ENCODE results near the gene TEX2. TPM values are rescaled to one million over a fixed set of nuclear protein-coding genes. Genes with fewer than 3 reads are reported as not detected.

Gene TEX2
- total RNA-seq, 2 experiments from 2014 or later = 14.8 to 17.6 TPM

DNA sequence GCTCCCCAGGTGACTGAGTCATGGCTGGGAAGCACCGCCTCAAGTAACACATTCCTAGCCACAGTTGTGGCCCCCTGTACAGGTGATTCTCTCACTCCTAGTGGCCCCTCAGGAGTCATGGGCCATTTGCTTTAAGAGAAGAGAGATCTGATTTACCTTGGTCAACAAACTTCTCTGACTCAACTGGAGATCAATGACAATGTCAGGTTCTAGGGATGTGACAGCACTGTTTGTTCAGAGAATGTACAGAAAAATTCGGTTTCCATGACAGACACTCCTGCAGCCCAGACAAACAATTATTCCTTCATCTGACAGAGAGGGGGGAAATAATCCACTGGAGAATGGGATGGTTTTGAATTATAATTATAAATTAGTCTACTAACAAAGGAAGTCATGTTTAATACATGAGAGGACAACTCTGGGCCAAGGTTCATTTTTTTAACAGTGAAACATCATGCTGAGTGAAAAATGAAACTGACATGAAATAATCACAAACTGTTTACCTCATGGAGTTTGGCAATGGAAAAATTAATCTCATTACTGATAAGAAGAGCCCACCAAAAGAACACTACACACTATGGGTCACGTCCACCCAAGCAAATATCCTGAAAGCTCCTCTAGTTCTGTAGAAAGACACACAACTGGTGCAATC, 142.8 kb downstream of the TEX2 start:
- peaks cover 60% of the 10 kb centered on the region for H3K4me1 Mint-ChIP-seq
- peak; percentile 40 for ATAC-seq
- no peaks in the 10 kb centered on the region for H3K9me3 Mint-ChIP-seq (ENCODE audit: low read depth)
- H3K27ac Mint-ChIP-seq = peak overlapping the region; percentile 82
- no peaks in the 10 kb centered on the region for H3K27me3 Mint-ChIP-seq
- H3K36me3 Mint-ChIP-seq = peaks cover 28% of the 10 kb centered on the region
- DNase-seq = no peak
- no peak overlapping the region for H3K4me3 Mint-ChIP-seq
- CTCF ChIA-PET = interaction anchor here (1.5 to 1.7 kb wide), 3 partner anchors 12 to 94 kb away, joined by 3 to 8 read pairs (median 3); no protein-coding TSS in a partner anchor

- ATAC-seq (no peak), DNase-seq (no peak)
- Mint-ChIP-seq H3K27ac (no peak overlapping the region), H3K36me3 (peaks cover 18% of the 10 kb centered on the region), H3K4me3 (no peak overlapping the region), H3K4me1 (peaks cover 54% of the 10 kb centered on the region), H3K27me3 (no peaks in the 10 kb centered on the region), H3K9me3 (ENCODE audit: low read depth) (no peaks in the 10 kb centered on the region)
- CTCF ChIA-PET = interaction anchor here (1.0 to 2.1 kb wide), 3 partner anchors 15 to 92 kb away, joined by 3 to 13 read pairs (median 4); no protein-coding TSS in a partner anchor
These were observed 144.8 kb downstream of the TEX2 start for GRCh38 chr17:64117981-64118979.

- CTCF ChIA-PET = interaction anchor here (0.8 to 4.0 kb wide), 5 partner anchors 9 to 182 kb away, joined by 3 to 20 read pairs (median 4); partner anchors contain the start of gene ERN1
- Mint-ChIP-seq H3K27me3 (no peaks in the 10 kb centered on the region), H3K4me3 (no peak overlapping the region), H3K4me1 (peaks cover 35% of the 10 kb centered on the region), H3K27ac (no peak overlapping the region), H3K36me3 (peaks cover 9% of the 10 kb centered on the region), H3K9me3 (ENCODE audit: low read depth) (no peaks in the 10 kb centered on the region)
- DNase-seq (no peak), ATAC-seq (no peak)
These were observed 147.1 kb downstream of the TEX2 start for GRCh38 chr17:64115822-64116534.

DNA sequence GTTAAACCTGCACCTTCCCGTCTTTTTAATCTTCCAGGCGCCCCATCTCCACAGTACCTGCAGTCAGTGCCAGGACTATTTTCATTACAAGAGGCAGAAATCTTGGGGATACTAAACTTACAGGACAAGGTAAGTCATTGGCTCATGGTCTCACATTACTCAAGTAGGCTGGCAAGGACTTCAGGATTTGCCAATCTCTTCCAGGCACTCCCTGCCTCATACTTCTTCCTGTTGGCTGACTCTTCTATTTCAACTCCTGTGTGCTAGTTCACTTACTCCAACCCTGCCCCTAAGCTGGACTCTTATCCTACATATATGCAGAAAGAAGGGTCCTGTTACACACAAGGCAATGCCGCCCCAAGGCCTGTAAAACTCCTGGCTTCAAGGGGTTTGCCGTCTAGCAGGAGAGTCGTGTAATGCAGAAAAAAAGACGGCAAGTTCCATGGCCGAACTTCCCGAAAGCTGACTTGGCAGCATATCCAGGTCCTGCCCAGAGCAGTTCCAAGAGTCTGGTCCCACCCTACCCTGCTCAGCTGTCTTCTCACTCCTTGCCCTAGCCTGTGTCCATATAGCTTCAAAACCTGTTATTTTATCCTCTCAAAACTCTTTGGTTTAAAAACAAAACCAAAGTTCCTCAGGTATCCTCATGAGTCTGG, 147.9 kb downstream of the TEX2 start:
- no peak overlapping the region for H3K4me3 Mint-ChIP-seq
- H3K27me3 Mint-ChIP-seq = no peaks in the 10 kb centered on the region
- H3K36me3 Mint-ChIP-seq = peaks cover 5% of the 10 kb centered on the region
- H3K27ac Mint-ChIP-seq = no peak overlapping the region
- ATAC-seq (no peak), DNase-seq (no peak)
- CTCF ChIA-PET = interaction anchor here (0.8 to 4.0 kb wide), 5 partner anchors 10 to 182 kb away, joined by 3 to 20 read pairs (median 4); partner anchors contain the start of gene ERN1
- H3K9me3 Mint-ChIP-seq (ENCODE audit: low read depth) = no peaks in the 10 kb centered on the region
- H3K4me1 Mint-ChIP-seq = peaks cover 27% of the 10 kb centered on the region

- DNase-seq = no peak
- Mint-ChIP-seq H3K36me3 (peaks cover 4% of the 10 kb centered on the region), H3K27me3 (no peaks in the 10 kb centered on the region), H3K4me1 (peaks cover 30% of the 10 kb centered on the region), H3K4me3 (no peak overlapping the region), H3K9me3 (ENCODE audit: low read depth) (no peaks in the 10 kb centered on the region), H3K27ac (no peak overlapping the region)
- ATAC-seq = no peak
- CTCF ChIA-PET = interaction anchor here (0.8 to 4.0 kb wide), 9 partner anchors 10 to 264 kb away, joined by 3 to 20 read pairs (median 3); partner anchors contain the start of gene GH1
These were observed 150.1 kb downstream of the TEX2 start for GRCh38 chr17:64113006-64113405.

DNA sequence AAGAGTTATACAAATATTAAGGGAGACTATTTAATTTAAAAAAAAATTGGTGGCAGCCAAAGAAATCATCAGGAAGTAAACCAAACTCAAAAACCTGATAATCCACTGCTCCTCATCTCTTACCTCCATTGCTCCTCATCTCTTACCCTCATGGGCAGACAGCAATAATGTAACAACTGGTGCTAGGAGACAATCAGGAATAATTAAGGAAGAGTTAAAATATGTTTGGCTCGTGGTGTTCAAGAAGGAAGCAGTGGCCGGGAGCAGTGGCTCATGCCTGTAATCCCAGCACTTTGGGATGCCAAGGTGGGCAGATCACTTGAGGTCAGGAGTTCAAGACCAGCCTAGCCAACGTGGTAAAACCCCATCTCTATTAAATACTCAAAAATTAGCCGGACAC, 151.2 kb downstream of the TEX2 start:
- CTCF ChIA-PET = interaction anchor here (1.0 to 1.6 kb wide), 2 partner anchors 83 to 263 kb away, joined by 3 read pairs; no protein-coding TSS in a partner anchor
- Mint-ChIP-seq H3K36me3 (no peaks in the 10 kb centered on the region), H3K27ac (no peak overlapping the region), H3K27me3 (no peaks in the 10 kb centered on the region), H3K9me3 (ENCODE audit: low read depth) (no peaks in the 10 kb centered on the region), H3K4me3 (no peak overlapping the region), H3K4me1 (peaks cover 35% of the 10 kb centered on the region)
- ATAC-seq (no peak), DNase-seq (no peak)

DNA sequence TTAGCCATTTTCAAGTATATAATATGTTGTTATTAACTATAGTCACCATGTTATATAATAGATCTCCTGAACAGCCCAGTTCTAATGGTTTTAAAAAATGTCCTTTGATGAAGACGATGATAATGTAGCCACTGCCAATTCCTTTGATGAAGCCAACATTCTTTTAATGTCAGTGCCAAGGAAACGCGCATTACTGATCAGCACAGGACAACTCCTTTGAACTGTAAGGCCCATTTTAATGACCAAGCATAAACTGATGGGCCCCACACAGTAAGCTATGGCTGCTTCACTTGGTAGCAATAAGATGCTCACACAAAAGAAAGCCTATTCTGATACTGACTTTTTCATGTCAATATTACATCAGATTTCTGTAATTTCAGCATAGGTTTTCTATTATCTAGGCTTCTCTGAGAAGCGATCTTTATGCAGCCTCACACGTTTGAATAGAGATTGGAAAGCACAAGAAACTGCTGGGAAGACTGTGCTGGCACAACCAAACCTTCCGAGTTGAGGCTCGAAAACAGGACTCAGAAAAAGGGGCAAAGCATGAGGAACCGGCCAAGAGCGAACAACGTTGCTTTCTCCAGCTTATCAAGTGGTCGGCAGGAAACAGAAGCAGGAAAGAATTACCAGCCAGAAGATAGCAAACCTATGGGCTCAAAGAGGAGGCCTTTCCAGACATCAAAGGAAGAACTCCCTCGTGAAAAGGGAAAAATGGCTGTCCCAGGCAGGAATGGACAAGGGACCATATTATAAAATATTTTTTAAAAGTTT, 152.5 kb downstream of the TEX2 start:
- H3K27ac Mint-ChIP-seq = no peak overlapping the region
- DNase-seq = no peak
- CTCF ChIA-PET = interaction anchor here (1.0 to 1.6 kb wide), 2 partner anchors 23 to 82 kb away, joined by 3 to 4 read pairs; no protein-coding TSS in a partner anchor
- no peaks in the 10 kb centered on the region for H3K36me3 Mint-ChIP-seq
- H3K4me1 Mint-ChIP-seq = peaks cover 34% of the 10 kb centered on the region
- no peaks in the 10 kb centered on the region for H3K27me3 Mint-ChIP-seq
- no peak for ATAC-seq
- no peaks in the 10 kb centered on the region for H3K9me3 Mint-ChIP-seq (ENCODE audit: low read depth)
- no peak overlapping the region for H3K4me3 Mint-ChIP-seq

GRCh38 chr17:64109400-64109799, 153.7 kb downstream of the TEX2 start:
- Mint-ChIP-seq H3K9me3 (ENCODE audit: low read depth) (no peaks in the 10 kb centered on the region), H3K36me3 (no peaks in the 10 kb centered on the region), H3K4me3 (no peak overlapping the region), H3K27me3 (no peaks in the 10 kb centered on the region), H3K27ac (no peak overlapping the region), H3K4me1 (peaks cover 32% of the 10 kb centered on the region)
- ATAC-seq (no peak), DNase-seq (no peak)
- CTCF ChIA-PET = interaction anchor here (1.0 kb wide), 1 partner anchor 25 kb away, joined by 4 read pairs; no protein-coding TSS in a partner anchor

DNA sequence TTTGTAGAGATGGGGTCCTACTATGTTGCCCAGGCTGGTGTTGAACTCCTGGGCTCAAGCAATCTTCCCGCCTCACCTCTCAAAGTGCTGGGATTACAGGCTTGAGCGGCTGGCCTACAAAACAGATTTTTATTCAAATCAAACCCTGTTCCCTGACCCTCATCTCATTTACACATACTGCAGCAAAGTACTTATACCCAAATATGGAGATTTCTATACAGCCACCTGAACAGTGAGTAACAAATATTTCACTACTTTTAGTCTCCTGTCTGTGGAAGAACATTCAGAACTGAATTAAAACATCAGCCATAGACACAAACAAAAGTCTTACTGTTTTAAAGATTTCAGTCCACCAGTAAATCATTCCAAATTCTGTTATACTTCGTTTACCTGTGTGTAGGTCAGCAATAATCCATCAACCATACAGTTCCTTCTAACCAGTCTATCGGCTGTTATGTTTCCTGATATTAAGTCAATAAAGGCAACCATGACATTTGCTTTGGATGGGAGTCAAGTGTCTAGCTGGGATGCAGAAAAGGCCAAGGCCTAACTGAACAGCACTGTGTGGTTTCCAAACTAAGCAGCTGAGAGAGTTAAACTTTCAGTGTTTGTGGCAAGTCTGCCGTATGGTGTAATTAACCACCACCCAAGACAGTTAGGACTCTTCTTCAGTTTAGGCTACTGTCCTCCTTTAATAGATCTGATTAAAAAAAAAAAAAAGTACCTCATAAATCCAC, 155.4 kb downstream of the TEX2 start:
- Mint-ChIP-seq H3K36me3 (no peaks in the 10 kb centered on the region), H3K27ac (peak overlapping the region; percentile 16), H3K4me1 (peaks cover 48% of the 10 kb centered on the region), H3K9me3 (ENCODE audit: low read depth) (no peaks in the 10 kb centered on the region), H3K4me3 (no peak overlapping the region), H3K27me3 (no peaks in the 10 kb centered on the region)
- CTCF ChIA-PET = interaction anchor here (1.1 to 1.5 kb wide), 3 partner anchors 13 to 25 kb away, joined by 3 read pairs; no protein-coding TSS in a partner anchor
- DNase-seq = no peak
- ATAC-seq = peak; percentile 45

DNA sequence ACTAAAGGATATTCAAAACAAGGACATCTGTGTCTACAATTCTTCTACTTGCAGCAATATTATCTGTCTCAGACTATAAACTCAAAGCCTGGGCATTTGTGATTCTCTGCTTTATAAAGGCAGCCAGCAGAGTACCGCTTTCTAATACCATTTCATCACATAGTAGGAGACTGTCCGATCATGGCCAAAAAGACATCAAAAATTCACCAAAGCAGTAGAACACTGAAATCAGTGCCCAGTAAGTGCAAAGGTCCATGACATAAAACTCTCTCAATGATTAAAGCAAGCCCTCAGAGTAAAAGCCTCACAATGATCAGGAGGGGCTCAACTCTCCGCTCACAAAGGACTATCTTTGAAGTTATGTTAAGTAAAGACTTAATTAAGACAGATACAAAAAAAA, 156.1 kb downstream of the TEX2 start:
- no peaks in the 10 kb centered on the region for H3K36me3 Mint-ChIP-seq
- no peaks in the 10 kb centered on the region for H3K9me3 Mint-ChIP-seq (ENCODE audit: low read depth)
- no peak overlapping the region for H3K4me3 Mint-ChIP-seq
- H3K4me1 Mint-ChIP-seq = peaks cover 51% of the 10 kb centered on the region
- no peak for ATAC-seq
- no peak overlapping the region for H3K27ac Mint-ChIP-seq
- H3K27me3 Mint-ChIP-seq = no peaks in the 10 kb centered on the region
- CTCF ChIA-PET = interaction anchor here (1.1 to 1.3 kb wide), 3 partner anchors 25 to 81 kb away, joined by 3 to 6 read pairs (median 3); no protein-coding TSS in a partner anchor
- no peak for DNase-seq
